SH-SY5Y (cell line): ENCODE measurements around the gene RNF217.

ENCODE experiments used
- GATA2 ChIP-seq: IDR thresholded peaks from 2 replicates; pipeline ENCODE4 v1.6.1; 2011; ENCODE audit warnings: mild to moderate bottlenecking, low read depth, low read length
- GATA3 ChIP-seq: IDR thresholded peaks from 2 replicates; pipeline ENCODE4 v1.6.1; 2011; ENCODE audit warnings: low read depth, mild to moderate bottlenecking, low read length, moderate library complexity

The RNF217 gene

GRCh38 chr6:124994648-124995047 lies 32.4 kb downstream of the RNF217 start:
- no peak for TF ChIP-seq GATA2

DNA sequence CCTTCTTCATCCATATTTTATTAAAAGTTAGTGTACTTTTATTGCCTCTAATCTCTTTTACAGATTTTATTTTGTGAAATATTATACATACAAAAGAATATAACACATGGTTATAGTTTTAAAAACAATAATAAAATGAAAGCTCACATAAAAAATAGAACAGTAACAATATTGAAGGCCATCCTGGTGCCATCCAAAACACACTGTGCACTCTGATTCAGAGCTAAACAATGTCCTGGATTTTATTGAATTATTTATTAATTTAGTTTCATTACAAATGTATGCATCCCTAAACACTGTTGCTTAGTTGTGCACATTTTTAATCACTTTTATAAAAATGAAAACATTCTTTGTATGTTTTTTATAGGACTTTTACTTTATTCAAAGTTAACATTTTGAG lies 32.9 kb downstream of the RNF217 start:
- no peak for TF ChIP-seq GATA2
- no peak for TF ChIP-seq GATA3

GRCh38 chr6:124995645-124996325 lies 33.5 kb downstream of the RNF217 start:
- no peak for TF ChIP-seq GATA2

DNA sequence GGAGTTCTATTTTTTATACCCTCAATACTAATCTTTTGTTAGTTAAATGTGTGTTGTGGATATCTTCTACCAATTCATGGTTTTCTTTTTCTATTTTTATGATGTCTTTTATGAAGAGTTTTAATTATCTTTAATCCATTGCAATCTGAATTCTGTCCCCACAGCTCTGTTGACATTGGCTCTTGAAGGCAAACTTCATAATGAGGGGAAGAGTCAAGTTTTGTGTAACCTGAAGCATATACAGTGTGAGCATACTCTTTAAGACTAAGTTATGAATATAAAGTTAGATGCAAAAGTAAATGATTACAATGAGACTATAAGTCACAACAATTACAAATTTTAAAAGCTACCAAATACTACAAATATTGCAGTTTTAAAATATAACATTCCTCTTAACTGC lies 34.2 kb downstream of the RNF217 start:
- TF ChIP-seq GATA3 (no peak), GATA2 (no peak)

GRCh38 chr6:124997196-124997875 lies 35.1 kb downstream of the RNF217 start:
- TF ChIP-seq GATA2 (no peak), GATA3 (no peak)

DNA sequence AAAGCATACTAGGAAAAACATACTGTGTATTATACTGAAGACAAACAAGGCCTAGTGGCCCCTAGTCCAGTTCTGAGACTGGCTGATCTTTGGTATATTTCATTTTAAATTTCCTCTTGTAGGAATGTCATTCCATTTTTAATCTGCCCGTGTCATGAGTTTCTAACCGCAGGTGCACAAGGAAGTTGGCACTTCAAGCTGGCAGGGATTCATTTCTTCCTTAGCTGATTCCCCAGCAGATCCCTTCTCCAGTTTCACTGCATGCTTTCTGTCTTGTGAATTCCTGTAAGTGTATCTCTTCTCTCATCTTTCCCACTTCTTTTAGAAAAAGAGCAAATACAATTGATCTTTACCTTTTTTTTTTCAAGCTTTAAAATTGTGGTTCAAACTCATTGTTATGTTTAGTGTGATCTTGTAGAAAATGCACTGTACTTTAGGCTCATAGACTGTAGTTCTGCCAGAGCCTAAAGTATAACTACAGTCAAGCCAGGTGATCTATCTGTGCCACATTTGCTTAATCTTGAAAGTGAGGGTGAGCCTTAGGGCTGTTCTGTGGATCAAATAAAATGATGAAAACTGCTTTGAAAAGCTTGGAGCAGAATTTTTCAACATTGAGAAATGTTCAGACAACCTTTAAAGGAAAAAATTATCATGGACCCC lies 37.0 kb downstream of the RNF217 start:
- TF ChIP-seq GATA2, result no peak

- TF ChIP-seq GATA3, result no peak
- no peak for TF ChIP-seq GATA2
Measured at GRCh38 chr6:125001684-125002405, 39.6 kb downstream of the RNF217 start.

DNA sequence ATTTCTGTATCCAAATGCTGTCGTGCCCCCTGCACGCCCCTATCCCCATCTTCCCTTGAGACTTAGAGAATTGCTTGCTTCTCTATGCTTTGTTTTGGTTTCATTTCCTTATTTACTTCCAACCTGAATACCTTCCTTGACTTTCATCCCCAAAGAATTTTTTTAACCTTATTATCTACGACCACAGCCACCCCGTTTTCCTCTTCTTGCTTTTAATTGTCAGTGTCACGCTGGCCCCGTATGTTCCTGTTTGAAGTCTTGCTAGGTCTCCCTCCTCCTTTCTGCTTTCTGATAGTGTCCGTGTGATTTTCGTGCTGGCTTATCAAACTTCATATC lies 40.1 kb downstream of the RNF217 start:
- TF ChIP-seq GATA2 (no peak), GATA3 (no peak)

DNA sequence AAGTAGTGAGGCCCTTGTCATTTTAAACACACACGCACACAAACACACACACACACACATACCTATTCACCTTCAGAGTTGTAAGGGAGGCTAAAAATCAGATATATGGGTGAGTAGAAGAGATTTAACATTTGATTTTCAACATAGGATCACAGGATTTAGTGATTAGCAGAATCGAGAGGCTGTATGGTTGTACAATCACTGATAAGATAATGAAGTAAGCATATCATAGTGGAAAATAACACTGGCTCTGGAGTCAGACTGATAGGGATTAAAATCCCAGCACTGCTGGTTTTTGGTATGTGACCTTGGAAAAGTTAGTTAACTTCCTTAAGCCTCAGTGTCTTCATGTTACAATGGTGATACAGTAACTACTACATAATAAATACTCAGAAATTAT lies 40.8 kb downstream of the RNF217 start:
- TF ChIP-seq GATA3, result no peak
- no peak for TF ChIP-seq GATA2

DNA sequence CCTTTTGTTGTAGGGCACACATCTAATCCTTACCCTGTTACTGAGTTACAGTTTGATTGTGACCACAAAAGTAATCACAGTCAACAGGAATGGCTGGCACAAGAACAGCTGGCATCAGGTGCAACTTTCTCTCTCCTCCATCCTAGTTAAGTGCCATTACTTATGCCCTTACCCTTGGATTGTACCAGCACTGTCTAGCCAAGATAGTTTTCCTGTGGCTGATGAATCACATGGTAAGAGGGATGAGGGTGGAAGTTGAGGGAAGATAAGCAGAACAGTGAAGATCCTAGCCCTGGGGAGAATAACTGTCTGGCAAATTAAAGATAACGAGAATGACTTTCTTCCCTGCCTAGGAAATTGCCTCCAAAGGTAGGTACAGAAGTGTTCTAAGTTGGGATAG lies 42.0 kb downstream of the RNF217 start:
- TF ChIP-seq GATA3 (no peak), GATA2 (no peak)

GRCh38 chr6:125004797-125005595 lies 42.8 kb downstream of the RNF217 start:
- TF ChIP-seq GATA2, result no peak
- no peak for TF ChIP-seq GATA3

- TF ChIP-seq GATA3 (no peak), GATA2 (no peak)
Measured at GRCh38 chr6:125008261-125008703, 46.0 kb downstream of the RNF217 start.

DNA sequence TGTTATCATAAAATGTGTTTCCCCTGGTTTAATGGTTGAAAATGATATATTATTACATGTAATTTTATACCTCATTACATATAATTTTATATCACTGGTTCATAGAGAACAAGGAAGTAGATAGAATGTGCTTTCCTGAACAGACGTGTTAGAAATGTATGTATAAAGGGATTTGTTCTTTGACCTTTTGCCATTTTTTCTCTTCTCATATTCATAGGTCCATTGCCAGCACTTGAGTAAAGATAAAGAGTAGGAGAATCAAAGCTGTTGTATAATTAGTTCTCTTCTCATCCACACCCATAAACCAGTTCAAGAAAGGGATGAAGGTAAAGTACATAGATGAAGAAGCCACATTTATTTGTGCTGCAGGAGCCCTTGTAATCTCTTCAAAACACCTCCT lies 46.7 kb downstream of the RNF217 start:
- TF ChIP-seq GATA3 (no peak), GATA2 (no peak)

- TF ChIP-seq GATA3, result no peak
- no peak for TF ChIP-seq GATA2
Measured at GRCh38 chr6:125009578-125009977, 47.3 kb downstream of the RNF217 start.
